ENCODE data around the gene RCN2.

GRCh38 chr15:76936671-76937070 is 5.1 kb downstream of the RCN2 start:
- TF ChIP-seq CTBP2 (IDR thresholded peaks at IDR 0.05; ENCODE audit: borderline replicate concordance, insufficient read depth, insufficient read length, low read length), result no peak
- TF ChIP-seq CTCF (IDR thresholded peaks at IDR 0.05; ENCODE audit: control extremely low read depth in 1 of 3, insufficient read depth in 1 of 3, low read depth in 1 of 3, low read length in 3 of 3), result no peak
- TF ChIP-seq GTF2F1 (IDR thresholded peaks at IDR 0.05; ENCODE audit: borderline replicate concordance, low read depth, low read length), result no peak
- no peak for TF ChIP-seq POLR2AphosphoS5 (IDR thresholded peaks at IDR 0.05; ENCODE audit: low read depth, low read length)
- no peak for TF ChIP-seq EZH2 (IDR thresholded peaks at IDR 0.05; ENCODE audit: low read depth, low read length, severe bottlenecking)
- TF ChIP-seq, protein P1, sequence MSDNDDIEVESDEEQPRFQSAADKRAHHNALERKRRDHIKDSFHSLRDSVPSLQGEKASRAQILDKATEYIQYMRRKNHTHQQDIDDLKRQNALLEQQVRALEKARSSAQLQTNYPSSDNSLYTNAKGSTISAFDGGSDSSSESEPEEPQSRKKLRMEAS (IDR thresholded peaks at IDR 0.05), result no peak
- no peak for TF ChIP-seq RAD21 (IDR thresholded peaks at IDR 0.05 in 1 of 2, conservative IDR thresholded peaks at IDR 0.05 in 1 of 2; ENCODE audit: low read depth in 2 of 2, low read length in 2 of 2)
- TF ChIP-seq TEAD4 (IDR thresholded peaks at IDR 0.05; ENCODE audit: low read depth, low read length), result no peak
- TF ChIP-seq POLR2A (IDR thresholded peaks at IDR 0.05; ENCODE audit: control extremely low read depth in 1 of 2, low read depth in 2 of 2, low read length in 2 of 2), result no peak
- no peak for TF ChIP-seq BACH1 (IDR thresholded peaks at IDR 0.05; ENCODE audit: low read length)
- no peak for TF ChIP-seq FOSL1 (IDR thresholded peaks at IDR 0.05; ENCODE audit: insufficient read depth, low read depth, low read length)
- TF ChIP-seq TAF1 (IDR thresholded peaks at IDR 0.05; ENCODE audit: low read depth, low read length), result no peak

Measured in H1 (cell line).